ENCODE measurements around the gene DACT3.

- TF ChIP-seq CTCF (IDR thresholded peaks at IDR 0.05) (no peak), EZH2 (IDR thresholded peaks at IDR 0.05) (no peak)
Observed at GRCh38 chr19:46710687-46711086, 49.7 kb upstream of the DACT3 start.

Measured in neural progenitor cell (in vitro differentiated cells).